PFSK-1 (cell line): ENCODE data around the gene NUP107.

Source experiments
- FOXP2 ChIP-seq: optimal IDR thresholded peaks from 2 replicates; pipeline ENCODE3; 2011; ENCODE audit warnings: borderline replicate concordance, control low read depth, inconsistent platforms; ENCODE audit not compliant: insufficient read depth; ENCODE audit errors: extremely low read length, extremely low read depth
- POLR2AphosphoS5 ChIP-seq: IDR thresholded peaks from 2 replicates; pipeline ENCODE4 v1.6.1; 2012; ENCODE audit warnings: low read depth, mild to moderate bottlenecking, control low read depth, low read length, moderate library complexity
- REST ChIP-seq, 2 experiments: IDR thresholded peaks; 2 replicates each; pipeline versions ENCODE4 v1.6.1 to v1.8.0; 2011 to 2012; ENCODE audit warnings: low read depth in 2 of 2, low read length in 2 of 2, control low read depth in 1 of 2, inconsistent platforms in 1 of 2, mild to moderate bottlenecking in 1 of 2, moderate library complexity in 1 of 2; ENCODE audit not compliant: insufficient read depth in 1 of 2
- SIN3A ChIP-seq: IDR thresholded peaks from 2 replicates; pipeline ENCODE4 v1.6.1; 2012; ENCODE audit warnings: mild to moderate bottlenecking, low read length, moderate library complexity, borderline replicate concordance; ENCODE audit not compliant: insufficient read depth
- TAF1 ChIP-seq: IDR thresholded peaks from 2 replicates; pipeline ENCODE4 v1.6.1; 2012; ENCODE audit warnings: low read length, control low read depth, borderline replicate concordance; ENCODE audit not compliant: insufficient read depth

Gene NUP107

GRCh38 chr12:68675101-68675842 is 11.5 kb upstream of the NUP107 start:
- TF ChIP-seq REST (IDR thresholded peaks at IDR 0.05; ENCODE audit: insufficient read depth in 1 of 2, low read depth in 2 of 2, low read length in 2 of 2) (no peak), FOXP2 (no peak), POLR2AphosphoS5 (no peak), TAF1 (no peak), SIN3A (no peak)

DNA sequence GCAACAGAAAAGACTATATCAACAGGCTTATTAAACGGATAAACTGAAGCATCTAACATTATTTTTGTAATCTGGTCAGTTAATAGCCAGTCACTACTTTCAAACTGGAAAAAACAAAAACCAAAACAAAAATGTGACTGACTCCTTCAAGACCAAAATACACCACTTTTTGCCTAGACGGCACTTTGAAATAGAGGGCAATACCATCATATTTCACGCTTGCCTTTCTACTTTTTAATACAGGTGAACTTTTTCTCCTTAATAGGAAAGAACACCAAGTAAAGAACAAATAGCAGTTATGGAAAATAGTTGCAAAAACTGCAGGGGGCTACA is 550 bp upstream of the NUP107 start:
- no peak for TF ChIP-seq SIN3A
- TF ChIP-seq TAF1, result no peak
- no peak for TF ChIP-seq FOXP2
- TF ChIP-seq POLR2AphosphoS5, result no peak
- TF ChIP-seq REST (IDR thresholded peaks at IDR 0.05; ENCODE audit: insufficient read depth in 1 of 2, low read depth in 2 of 2, low read length in 2 of 2), result no peak

DNA sequence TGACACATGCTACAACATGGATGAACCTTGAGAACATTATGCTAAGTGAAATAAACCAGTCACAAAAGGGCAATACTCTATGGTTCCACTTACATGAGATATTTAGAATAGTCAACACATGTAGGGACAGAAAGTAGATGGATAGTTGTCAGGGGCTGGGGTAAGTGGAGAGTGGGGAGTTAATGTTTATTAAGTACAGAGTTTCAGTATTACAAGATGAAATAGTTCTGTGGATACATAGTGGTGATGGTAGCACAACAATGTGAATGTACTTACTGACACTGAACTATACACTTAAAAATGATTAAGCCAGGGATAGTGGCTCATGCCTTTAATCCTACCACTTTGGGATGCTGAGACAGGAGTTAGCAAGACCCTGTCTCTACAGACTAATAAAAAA is 8.7 kb downstream of the NUP107 start:
- TF ChIP-seq TAF1 (no peak), SIN3A (no peak), POLR2AphosphoS5 (no peak), REST (IDR thresholded peaks at IDR 0.05; ENCODE audit: insufficient read depth in 1 of 2, low read depth in 2 of 2, low read length in 2 of 2) (no peak), FOXP2 (no peak)

GRCh38 chr12:68699486-68699885 is 12.7 kb downstream of the NUP107 start:
- TF ChIP-seq POLR2AphosphoS5 (no peak), TAF1 (no peak), SIN3A (no peak), REST (IDR thresholded peaks at IDR 0.05; ENCODE audit: insufficient read depth in 1 of 2, low read depth in 2 of 2, low read length in 2 of 2) (no peak)

- TF ChIP-seq POLR2AphosphoS5, result no peak
- TF ChIP-seq REST (IDR thresholded peaks at IDR 0.05; ENCODE audit: insufficient read depth in 1 of 2, low read depth in 2 of 2, low read length in 2 of 2), result no peak
- TF ChIP-seq FOXP2, result no peak
- no peak for TF ChIP-seq SIN3A
- no peak for TF ChIP-seq TAF1
Measured at GRCh38 chr12:68727776-68728175, 41.0 kb downstream of the NUP107 start.
